Measurements from ENCODE around the gene FXYD3.

DNA sequence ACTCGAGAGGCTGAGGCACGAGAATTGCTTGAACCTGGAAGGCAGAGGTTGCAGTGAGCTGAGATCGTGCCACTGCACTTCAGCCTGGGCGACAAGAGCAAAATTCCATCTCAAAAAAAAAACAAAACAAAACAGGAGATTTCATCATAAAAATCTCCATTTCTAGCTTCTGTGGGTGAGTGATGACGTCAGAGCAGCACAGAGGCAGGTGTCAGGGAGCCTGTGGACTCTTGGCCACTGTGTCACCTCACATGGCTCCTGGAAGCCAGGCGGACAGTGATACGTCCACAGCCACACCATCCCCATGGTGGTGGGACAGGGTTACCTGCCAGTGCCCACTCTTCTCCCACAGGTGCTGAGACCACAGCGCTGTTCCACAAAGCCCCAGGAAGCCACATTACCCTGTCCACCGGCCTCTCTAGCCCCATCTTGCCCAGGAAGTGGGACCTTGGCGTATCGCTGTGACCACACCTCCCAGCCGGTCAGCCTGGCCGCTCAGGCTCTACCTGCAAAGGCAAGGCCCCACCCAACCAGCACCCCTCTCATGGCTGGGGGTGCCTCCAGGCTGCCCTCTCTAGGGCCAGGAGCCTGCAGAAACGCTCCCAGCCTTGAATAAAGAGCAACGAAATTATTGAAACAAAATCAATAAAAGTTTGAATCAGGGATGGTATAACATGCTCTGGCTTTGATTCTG lies 2.5 kb upstream of the FXYD3 start:
- TF ChIP-seq POLR2A (IDR thresholded peaks at IDR 0.05) = no peak
- no peak for TF ChIP-seq EP300 (IDR thresholded peaks at IDR 0.05)

Data from gastroesophageal sphincter (tissue), 2 donors.